H1 (cell line): ENCODE data around the gene DCDC2. TPM values are rescaled to one million over a fixed set of nuclear protein-coding genes. Genes with fewer than 3 reads are reported as not detected.

Experiments used
- CTCF ChIA-PET: fragments of 300-600 bp; sonication (Branson Sonifier 250); formaldehyde crosslinking; loops from one replicate; lab custom pipeline; 2021; ENCODE audit not compliant: partially characterized antibody; lab: Charles Lee
- POLR2A ChIA-PET: fragments of 300-600 bp; sonication (Branson Sonifier 250); formaldehyde crosslinking; loops from one replicate; lab custom pipeline; 2021; ENCODE audit warnings: inconsistent platforms; ENCODE audit not compliant: partially characterized antibody; lab: Charles Lee
- DNase-seq, 2 experiments: peaks; one replicate each; pipeline versions ENCODE4 v3.0.0 to v3.0.0-alpha.2; 2010 to 2022; ENCODE audit warnings: low spot score in 2 of 2, low read depth in 1 of 2, mixed read lengths in 1 of 2
- FAIRE-seq: peaks from 2 replicates; lab custom pipeline; 2011; peaks lifted over from hg19 to GRCh38; lab: Jason Lieb, UNC
- H2AFZ ChIP-seq: 2 replicates; pipeline ENCODE4 v1.8.1; 2012; ENCODE audit warnings: low read length, inconsistent platforms
- H2AK5ac ChIP-seq: 2 replicates; pipeline ENCODE4 v1.6.1; 2013; ENCODE audit warnings: low read depth, low read length
- H2BK120ac ChIP-seq: replicated peaks from 2 replicates; pipeline ENCODE3; 2013; ENCODE audit warnings: low read depth, low read length, inconsistent platforms
- H2BK12ac ChIP-seq: 2 replicates; pipeline ENCODE4 v1.6.1; 2013; ENCODE audit warnings: low read depth, low read length
- H2BK15ac ChIP-seq: 2 replicates; pipeline ENCODE4 v1.6.1; 2013; ENCODE audit warnings: low read length
- H2BK20ac ChIP-seq: 2 replicates; pipeline ENCODE4 v1.6.1; 2013; ENCODE audit warnings: low read length
- H2BK5ac ChIP-seq: 2 replicates; pipeline ENCODE4 v1.6.1; 2013; ENCODE audit warnings: low read depth, low read length
- H3K14ac ChIP-seq: 2 replicates; pipeline ENCODE4 v1.6.1; 2013; ENCODE audit warnings: inconsistent platforms; ENCODE audit not compliant: insufficient read length
- H3K18ac ChIP-seq: 2 replicates; pipeline ENCODE4 v1.6.1; 2013; ENCODE audit warnings: low read length; ENCODE audit errors: extremely low read depth
- H3K23ac ChIP-seq: 2 replicates; pipeline ENCODE4 v1.6.1; 2013; ENCODE audit warnings: inconsistent platforms; ENCODE audit not compliant: insufficient read length
- H3K23me2 ChIP-seq: 2 replicates; pipeline ENCODE4 v1.6.1; 2013; ENCODE audit warnings: low read depth, low read length
- H3K27ac ChIP-seq: 2 replicates; pipeline ENCODE4 v1.6.1; 2011; ENCODE audit warnings: low read depth, low read length, inconsistent platforms
- H3K27me3 ChIP-seq, 4 experiments: replicated peaks in 1 of 4; 1 replicate in 1 of 4; 2 replicates in 3 of 4; pipeline versions ENCODE4 v1.6.1 to v1.8.1; 2011 to 2013; ENCODE audit warnings: low read length in 3 of 4, mild to moderate bottlenecking in 3 of 4, inconsistent platforms in 2 of 4, mixed read lengths in 2 of 4, moderate library complexity in 1 of 4; ENCODE audit not compliant: control insufficient read depth in 3 of 4, insufficient read depth in 3 of 4; ENCODE audit errors: extremely low read depth in 1 of 4
- H3K36me3 ChIP-seq, 4 experiments: 2 replicates each; pipeline versions ENCODE4 v1.6.1 to v1.8.1; 2011 to 2013; ENCODE audit warnings: mild to moderate bottlenecking in 4 of 4, low read length in 3 of 4, moderate library complexity in 2 of 4, control low read depth in 1 of 4, inconsistent platforms in 1 of 4; ENCODE audit not compliant: insufficient read depth in 4 of 4, control insufficient read depth in 2 of 4
- H3K4ac ChIP-seq: replicated peaks from 2 replicates; pipeline ENCODE3; 2013; ENCODE audit warnings: low read length, low read depth, mixed read lengths, inconsistent platforms; ENCODE audit not compliant: insufficient read length
- H3K4me1 ChIP-seq, 4 experiments: replicated peaks in 1 of 4; 1 replicate in 1 of 4; 2 replicates in 3 of 4; pipeline versions ENCODE4 v1.6.1 to v1.8.1; 2011 to 2013; ENCODE audit warnings: low read length in 3 of 4, inconsistent platforms in 2 of 4, mixed read lengths in 1 of 4; ENCODE audit not compliant: insufficient read depth in 4 of 4, control insufficient read depth in 3 of 4
- H3K4me2 ChIP-seq, 2 experiments: 2 replicates each; pipeline versions ENCODE4 v1.6.1 to v1.8.1; 2011 to 2013; ENCODE audit warnings: low read depth in 2 of 2, low read length in 2 of 2, control low read depth in 1 of 2, inconsistent platforms in 1 of 2, mild to moderate bottlenecking in 1 of 2; ENCODE audit not compliant: insufficient read depth in 1 of 2
- H3K4me3 ChIP-seq, 4 experiments: fragments of 200-600, 300-600 bp in 1 of 4; sonication (generic), shearing (Covaris generic), sonication (Bioruptor Twin) in 1 of 4; 2 replicates each; pipeline versions ENCODE4 v1.5.1 to v1.8.1; 2011 to 2016; ENCODE audit warnings: low read length in 4 of 4, low read depth in 3 of 4, control low read depth in 2 of 4, inconsistent platforms in 2 of 4, mild to moderate bottlenecking in 2 of 4, mixed read lengths in 1 of 4, moderate library complexity in 1 of 4; ENCODE audit not compliant: insufficient read depth in 2 of 4; ENCODE audit errors: extremely low read depth in 1 of 4
- H3K56ac ChIP-seq: replicated peaks from 2 replicates; pipeline ENCODE3; 2013; ENCODE audit warnings: low read depth, mild to moderate bottlenecking, mixed read lengths, low read length, inconsistent platforms; ENCODE audit not compliant: insufficient read length
- H3K79me1 ChIP-seq: 2 replicates; pipeline ENCODE4 v1.6.1; 2013; ENCODE audit warnings: low read depth, low read length, control low read depth
- H3K79me2 ChIP-seq, 2 experiments: 2 replicates each; pipeline versions ENCODE4 v1.6.1 to v1.8.1; 2012 to 2013; ENCODE audit warnings: low read length in 2 of 2, mild to moderate bottlenecking in 2 of 2, inconsistent platforms in 1 of 2; ENCODE audit not compliant: insufficient read depth in 2 of 2, control insufficient read depth in 1 of 2
- H3K9ac ChIP-seq, 4 experiments: replicated peaks in 1 of 4; 1 replicate in 1 of 4; 2 replicates in 3 of 4; pipeline versions ENCODE4 v1.6.1 to v1.8.1; 2011 to 2013; ENCODE audit warnings: low read depth in 3 of 4, low read length in 3 of 4, control low read depth in 2 of 4, mild to moderate bottlenecking in 2 of 4, moderate library complexity in 2 of 4, inconsistent platforms in 1 of 4; ENCODE audit errors: extremely low read depth in 1 of 4
- H3K9me3 ChIP-seq, 2 experiments: 2 replicates each; pipeline versions ENCODE4 v1.6.1 to v1.8.1; 2012 to 2013; ENCODE audit warnings: mild to moderate bottlenecking in 2 of 2, moderate library complexity in 2 of 2, control low read depth in 1 of 2, inconsistent platforms in 1 of 2, low read depth in 1 of 2, low read length in 1 of 2, mixed read lengths in 1 of 2; ENCODE audit not compliant: insufficient read depth in 2 of 2
- H4K20me1 ChIP-seq, 2 experiments: replicated peaks in 1 of 2; 2 replicates each; pipeline versions ENCODE3 to v1.8.1; 2011 to 2013; ENCODE audit warnings: inconsistent platforms in 2 of 2, low read length in 2 of 2, mild to moderate bottlenecking in 1 of 2; ENCODE audit not compliant: insufficient read depth in 2 of 2, control insufficient read depth in 1 of 2
- H4K5ac ChIP-seq: 2 replicates; pipeline ENCODE4 v1.6.1; 2013; ENCODE audit warnings: low read length, low read depth, mixed read lengths, inconsistent platforms; ENCODE audit not compliant: insufficient read length
- H4K8ac ChIP-seq: 2 replicates; pipeline ENCODE4 v1.8.0; 2013; ENCODE audit warnings: mild to moderate bottlenecking, moderate library complexity, low read length, inconsistent platforms; ENCODE audit not compliant: insufficient read depth; ENCODE audit errors: extremely low read depth
- H4K91ac ChIP-seq: replicated peaks from 2 replicates; pipeline ENCODE3; 2013; ENCODE audit warnings: low read length, mixed read lengths, inconsistent platforms; ENCODE audit not compliant: insufficient read length
- CEBPB ChIP-seq: IDR thresholded peaks from 2 replicates; pipeline ENCODE4 v1.6.1; 2012; ENCODE audit warnings: low read depth, low read length
- EGR1 ChIP-seq: IDR thresholded peaks from 2 replicates; pipeline ENCODE4 v1.6.1; 2011; ENCODE audit warnings: low read depth, low read length, borderline replicate concordance
- GABPA ChIP-seq: IDR thresholded peaks from 2 replicates; pipeline ENCODE4 v1.6.1; 2011; ENCODE audit warnings: mild to moderate bottlenecking, low read length, moderate library complexity, borderline replicate concordance; ENCODE audit not compliant: insufficient read depth
- RAD21 ChIP-seq, 2 experiments: IDR thresholded peaks in 1 of 2; conservative IDR thresholded peaks in 1 of 2; 2 replicates each; pipeline ENCODE4 v1.6.1; 2011; ENCODE audit warnings: low read depth in 2 of 2, low read length in 2 of 2, improper control_type of control experiment in 1 of 2, inconsistent platforms in 1 of 2, mild to moderate bottlenecking in 1 of 2, moderate library complexity in 1 of 2
- ZNF274 ChIP-seq: IDR thresholded peaks from 2 replicates; pipeline ENCODE4 v1.7.0; 2012; ENCODE audit warnings: low read length, borderline replicate concordance; ENCODE audit errors: extremely low read depth
- WGBS, 2 experiments: shearing (Covaris generic) in 1 of 2; methylation state at CpG; one replicate each; pipeline versions ENCODE4 v1.1.6 to v1.1.7; 2013 to 2015; ENCODE audit warnings: low lambda C conversion rate in 2 of 2, mixed read lengths in 2 of 2, inconsistent platforms in 1 of 2, low coverage in 1 of 2, missing lambda C conversion rate in 1 of 2; ENCODE audit not compliant: insufficient replicate concordance in 2 of 2, insufficient coverage in 1 of 2, insufficient read length in 1 of 2; ENCODE audit errors: extremely low coverage in 1 of 2, missing lambda C conversion rate in 1 of 2; 5-methylcytosine and 5-hydroxymethylcytosine counted together
- polyA plus RNA-seq, 7 experiments: library from polyadenylated mRNA; depleted of rRNA in 3 of 7; stranded (reverse) in 5 of 7; unstranded in 2 of 7; fragments of >200 nt in 5 of 7; fragments of 200-250 nt in 2 of 7; gene quantifications; 1 replicate in 5 of 7; 2 replicates in 1 of 7; 4 replicates in 1 of 7; pipeline versions ENCODE4 v1.2.1 to v1.2.3, GENCODE V29; 2011 to 2013; ENCODE audit warnings: missing spikeins in 2 of 7, mixed read lengths in 2 of 7
- total RNA-seq: library from RNA; stranded (reverse); fragmentation: NEBNext Ultra II Directional; extraction: Animal tissue kit (Norgen Biotek cat#: 25700); gene quantifications from 2 replicates; pipeline ENCODE4 v1.2.1, GENCODE V29; 2021
- TF ChIP-seq, protein P1 (sequence below), 3 experiments: IDR thresholded peaks; 1 replicate in 2 of 3; 2 replicates in 1 of 3; pipeline versions ENCODE4 v1.5.1 to v1.6.1; 2011; ENCODE audit warnings: low read length in 3 of 3, mild to moderate bottlenecking in 3 of 3, inconsistent platforms in 2 of 3, low read depth in 1 of 3, moderate library complexity in 1 of 3; ENCODE audit not compliant: insufficient read depth in 1 of 3; ENCODE audit errors: control extremely low read depth in 1 of 3

Gene DCDC2
- total and polyA plus RNA-seq, 2 of the 8 experiments (the other 6 are each of a cell fraction or from before 2014, with no cell fraction given) = 0.03 to 0.15 TPM

DNA sequence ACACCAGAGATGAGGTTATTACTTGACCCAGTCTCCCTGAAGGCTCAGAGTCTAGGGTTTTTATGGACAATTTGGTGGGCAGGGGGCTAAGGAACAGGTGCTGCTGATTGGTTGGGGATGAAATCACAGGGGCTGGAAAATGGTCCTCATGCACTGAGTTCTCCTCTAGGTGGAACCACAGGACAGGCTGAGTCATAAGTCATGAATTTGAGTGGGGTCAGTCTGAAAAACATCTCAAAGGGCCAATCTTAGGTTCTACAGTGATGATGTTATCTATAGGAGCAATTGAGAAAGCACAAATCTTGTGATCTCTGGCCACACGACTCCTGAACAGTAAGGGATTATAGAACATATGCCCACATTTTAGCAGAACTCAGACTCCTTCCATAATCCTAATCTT, 39.0 kb upstream of the DCDC2 start:
- no peak overlapping the region for H2BK120ac ChIP-seq
- H3K56ac ChIP-seq = no peak overlapping the region
- H3K36me3 ChIP-seq = peaks cover 0 to 2% (median 0%) of the 10 kb centered on the region in 4 experiments; a peak in 1 of 8 replicates
- H2BK12ac ChIP-seq = no peak overlapping the region
- ChIA-PET POLR2A (interaction anchor here (0.6 kb wide), 1 partner anchor 25 kb away, joined by 3 read pairs; no protein-coding TSS in a partner anchor), CTCF (interaction anchor here (0.9 to 1.5 kb wide), 2 partner anchors 105 to 114 kb away, joined by 3 to 5 read pairs; no protein-coding TSS in a partner anchor)
- no peak overlapping the region for H3K14ac ChIP-seq
- H3K27me3 ChIP-seq = no peaks in the 10 kb centered on the region
- H3K4me2 ChIP-seq = no peak overlapping the region
- H2AFZ ChIP-seq = no peak overlapping the region
- H3K4me1 ChIP-seq = peaks cover 0 to 12% (median 8%) of the 10 kb centered on the region in 4 experiments; a peak in 5 of 7 replicates
- TF ChIP-seq RAD21 (IDR thresholded peaks at IDR 0.05 in 1 of 2, conservative IDR thresholded peaks at IDR 0.05 in 1 of 2; ENCODE audit: low read depth in 2 of 2, low read length in 2 of 2) (peak; percentile 22 to 26; a peak in 3 of 4 replicates), ZNF274 (no peak), EGR1 (no peak), CEBPB (no peak), GABPA (no peak)
- TF ChIP-seq, protein P1, sequence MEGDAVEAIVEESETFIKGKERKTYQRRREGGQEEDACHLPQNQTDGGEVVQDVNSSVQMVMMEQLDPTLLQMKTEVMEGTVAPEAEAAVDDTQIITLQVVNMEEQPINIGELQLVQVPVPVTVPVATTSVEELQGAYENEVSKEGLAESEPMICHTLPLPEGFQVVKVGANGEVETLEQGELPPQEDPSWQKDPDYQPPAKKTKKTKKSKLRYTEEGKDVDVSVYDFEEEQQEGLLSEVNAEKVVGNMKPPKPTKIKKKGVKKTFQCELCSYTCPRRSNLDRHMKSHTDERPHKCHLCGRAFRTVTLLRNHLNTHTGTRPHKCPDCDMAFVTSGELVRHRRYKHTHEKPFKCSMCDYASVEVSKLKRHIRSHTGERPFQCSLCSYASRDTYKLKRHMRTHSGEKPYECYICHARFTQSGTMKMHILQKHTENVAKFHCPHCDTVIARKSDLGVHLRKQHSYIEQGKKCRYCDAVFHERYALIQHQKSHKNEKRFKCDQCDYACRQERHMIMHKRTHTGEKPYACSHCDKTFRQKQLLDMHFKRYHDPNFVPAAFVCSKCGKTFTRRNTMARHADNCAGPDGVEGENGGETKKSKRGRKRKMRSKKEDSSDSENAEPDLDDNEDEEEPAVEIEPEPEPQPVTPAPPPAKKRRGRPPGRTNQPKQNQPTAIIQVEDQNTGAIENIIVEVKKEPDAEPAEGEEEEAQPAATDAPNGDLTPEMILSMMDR (IDR thresholded peaks at IDR 0.05; ENCODE audit: control extremely low read depth in 1 of 3, insufficient read depth in 1 of 3, low read depth in 1 of 3, low read length in 3 of 3) = peak in 1 of 3 experiments; percentile 13; a peak in 1 of 4 replicates
- H3K79me1 ChIP-seq = no peaks in the 10 kb centered on the region
- no peak overlapping the region for H3K4ac ChIP-seq
- H3K4me3 ChIP-seq = no peak overlapping the region
- H3K18ac ChIP-seq = no peak overlapping the region
- FAIRE-seq = no peak
- H3K9ac ChIP-seq = no peak overlapping the region
- H4K20me1 ChIP-seq = no peaks in the 10 kb centered on the region
- H4K91ac ChIP-seq = no peak overlapping the region
- 0 out of 2 replicates have a peak overlapping the region, but pooled peaks have one; percentile 75 for H2BK20ac ChIP-seq
- 57% methylated on average over 1 of the region's 1 CpG; no CpG with 5 or more reads in 1 of the 2 experiments for WGBS, 2 experiments
- 0 out of 4 replicates have a peak, but pooled peaks cover 0 to 2% of the 10 kb centered on the region in 2 experiments for H3K79me2 ChIP-seq
- H2BK15ac ChIP-seq = 0 out of 2 replicates have a peak overlapping the region, but pooled peaks have one; percentile 2
- no peak overlapping the region for H2AK5ac ChIP-seq
- DNase-seq = no peak
- no peak overlapping the region for H4K8ac ChIP-seq
- H3K9me3 ChIP-seq = peaks cover 14% of the 10 kb centered on the region in 2 experiments
- H2BK5ac ChIP-seq = no peak overlapping the region
- no peak overlapping the region for H3K27ac ChIP-seq
- H4K5ac ChIP-seq = no peak overlapping the region
- no peak overlapping the region for H3K23ac ChIP-seq
- no peaks in the 10 kb centered on the region for H3K23me2 ChIP-seq
